ENCODE results near the gene HMGCS2.

DNA sequence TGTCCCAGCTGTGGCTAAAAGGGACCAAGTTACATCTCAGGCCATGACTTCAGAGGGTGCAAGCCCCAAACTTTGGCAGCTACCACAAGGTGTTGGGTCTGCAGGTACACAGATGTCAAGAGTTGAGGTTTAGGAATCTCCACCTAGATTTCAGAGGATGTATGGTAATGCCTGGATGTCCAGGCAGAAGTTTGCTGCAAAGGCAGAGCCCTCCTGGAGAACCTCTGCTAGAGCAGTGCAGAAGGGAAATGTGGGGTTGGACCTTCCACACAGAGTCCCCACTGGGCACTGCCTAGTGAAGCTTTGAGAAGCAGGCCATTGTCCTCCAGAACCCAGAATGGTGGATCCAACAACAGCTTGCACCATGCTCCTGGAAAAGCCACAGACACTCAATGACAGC, 67.0 kb downstream of the HMGCS2 start:
- TF ChIP-seq, protein P1, sequence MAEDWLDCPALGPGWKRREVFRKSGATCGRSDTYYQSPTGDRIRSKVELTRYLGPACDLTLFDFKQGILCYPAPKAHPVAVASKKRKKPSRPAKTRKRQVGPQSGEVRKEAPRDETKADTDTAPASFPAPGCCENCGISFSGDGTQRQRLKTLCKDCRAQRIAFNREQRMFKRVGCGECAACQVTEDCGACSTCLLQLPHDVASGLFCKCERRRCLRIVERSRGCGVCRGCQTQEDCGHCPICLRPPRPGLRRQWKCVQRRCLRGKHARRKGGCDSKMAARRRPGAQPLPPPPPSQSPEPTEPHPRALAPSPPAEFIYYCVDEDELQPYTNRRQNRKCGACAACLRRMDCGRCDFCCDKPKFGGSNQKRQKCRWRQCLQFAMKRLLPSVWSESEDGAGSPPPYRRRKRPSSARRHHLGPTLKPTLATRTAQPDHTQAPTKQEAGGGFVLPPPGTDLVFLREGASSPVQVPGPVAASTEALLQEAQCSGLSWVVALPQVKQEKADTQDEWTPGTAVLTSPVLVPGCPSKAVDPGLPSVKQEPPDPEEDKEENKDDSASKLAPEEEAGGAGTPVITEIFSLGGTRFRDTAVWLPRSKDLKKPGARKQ (CRISPR knock-in tag; IDR thresholded peaks at IDR 0.05): no peak
- TF ChIP-seq PCBP2 (IDR thresholded peaks at IDR 0.05; ENCODE audit: low read depth, low read length, poor library complexity, severe bottlenecking) (no peak), ZC3H4 (CRISPR knock-in tag; IDR thresholded peaks at IDR 0.05; ENCODE audit: borderline replicate concordance) (no peak), RBBP5 (IDR thresholded peaks at IDR 0.05; ENCODE audit: borderline replicate concordance, insufficient read depth, low read length, poor library complexity, severe bottlenecking) (no peak), RB1 (IDR thresholded peaks at IDR 0.05; ENCODE audit: low read depth) (no peak), ATF7 (IDR thresholded peaks at IDR 0.05) (no peak)

Data from K562 (cell line).